HFFc6 (cell line): ENCODE measurements around the gene IKBKG. TPM values are rescaled to one million over a fixed set of nuclear protein-coding genes. Genes with fewer than 3 reads are reported as not detected.

Source experiments
- DNase-seq: peaks from one replicate; pipeline ENCODE4 v3.0.0-alpha.2; 2018
- H3K27ac Mint-ChIP-seq: 2 replicates; pipeline ENCODE4 v1.8.0; 2020; ENCODE audit warnings: mild to moderate bottlenecking, mixed read lengths
- H3K27me3 Mint-ChIP-seq: 2 replicates; pipeline ENCODE4 v1.8.0; 2021; ENCODE audit warnings: mild to moderate bottlenecking, moderate library complexity, mixed read lengths; ENCODE audit not compliant: insufficient read depth
- H3K36me3 Mint-ChIP-seq: 2 replicates; pipeline ENCODE4 v1.8.0; 2021; ENCODE audit warnings: low read depth, mixed read lengths
- H3K4me1 Mint-ChIP-seq: 2 replicates; pipeline ENCODE4 v1.8.0; 2020; ENCODE audit warnings: low read depth, mixed read lengths
- H3K4me3 Mint-ChIP-seq: 2 replicates; pipeline ENCODE4 v1.8.0; 2020; ENCODE audit warnings: mild to moderate bottlenecking, moderate library complexity, mixed read lengths
- H3K9me3 Mint-ChIP-seq: 2 replicates; pipeline ENCODE4 v1.8.0; 2020; ENCODE audit warnings: mild to moderate bottlenecking, mixed read lengths
- CTCF ChIP-seq: fragments of 200-600 bp; sonication (generic); IDR thresholded peaks from 2 replicates; pipeline ENCODE4 v1.5.0; 2021; ENCODE audit warnings: antibody characterized with exemption, mild to moderate bottlenecking
- total RNA-seq, 6 experiments: library from RNA; stranded (reverse); fragmentation: NEBNext Ultra II Directional; extraction: Animal tissue kit (Norgen Biotek cat#: 25700); gene quantifications; 2 replicates in 1 of 6; 3 replicates in 5 of 6; pipeline ENCODE4 v1.2.3, GENCODE V29; 2021

Gene IKBKG
- total RNA-seq, 6 experiments from 2014 or later: 32.5 to 38.9 (median 37.5) TPM

- Mint-ChIP-seq H3K27me3 (peaks cover 3% of the 10 kb centered on the region; the same call in 1 of the 2 replicates), H3K9me3 (no peaks in the 10 kb centered on the region), H3K36me3 (no peaks in the 10 kb centered on the region), H3K4me3 (no peak overlapping the region), H3K27ac (no peak overlapping the region; the same call in 1 of the 2 replicates), H3K4me1 (peaks cover 17% of the 10 kb centered on the region)
- TF ChIP-seq CTCF: no peak
- DNase-seq: no peak
These were observed 17.1 kb upstream of the IKBKG start for GRCh38 chrX:154530286-154530685.

- no peak overlapping the region for H3K27ac Mint-ChIP-seq
- no peaks in the 10 kb centered on the region for H3K9me3 Mint-ChIP-seq
- H3K4me3 Mint-ChIP-seq: no peak overlapping the region
- no peaks in the 10 kb centered on the region for H3K36me3 Mint-ChIP-seq
- TF ChIP-seq CTCF: no peak
- DNase-seq: no peak
- peaks cover 3% of the 10 kb centered on the region for H3K27me3 Mint-ChIP-seq
- H3K4me1 Mint-ChIP-seq: peaks cover 11% of the 10 kb centered on the region
These were observed 15.8 kb upstream of the IKBKG start for GRCh38 chrX:154531626-154532025.

GRCh38 chrX:154532690-154533089 lies 14.7 kb upstream of the IKBKG start:
- no peak for TF ChIP-seq CTCF

GRCh38 chrX:154534526-154535322 lies 12.7 kb upstream of the IKBKG start:
- peak; percentile 93 for TF ChIP-seq CTCF
- DNase-seq: peak; percentile 67
- Mint-ChIP-seq H3K4me1 (peaks cover 4% of the 10 kb centered on the region; the same call in 1 of the 2 replicates), H3K9me3 (no peaks in the 10 kb centered on the region), H3K27me3 (peaks cover 3% of the 10 kb centered on the region), H3K27ac (no peak overlapping the region; the same call in 1 of the 2 replicates), H3K36me3 (peaks cover 5% of the 10 kb centered on the region; the same call in 1 of the 2 replicates), H3K4me3 (no peak overlapping the region)

More at GRCh38 chrX:154532690-154533089, 14.7 kb upstream of the IKBKG start:
- H3K36me3 Mint-ChIP-seq: no peaks in the 10 kb centered on the region
- no peaks in the 10 kb centered on the region for H3K9me3 Mint-ChIP-seq
- H3K27me3 Mint-ChIP-seq: peaks cover 3% of the 10 kb centered on the region
- peaks cover under 1% of the 10 kb centered on the region; the same call in 1 of the 2 replicates for H3K4me1 Mint-ChIP-seq
- no peak overlapping the region for H3K4me3 Mint-ChIP-seq
- DNase-seq: no peak
- H3K27ac Mint-ChIP-seq: no peak overlapping the region

- TF ChIP-seq CTCF: no peak
- Mint-ChIP-seq H3K4me3 (no peak overlapping the region), H3K9me3 (no peaks in the 10 kb centered on the region), H3K4me1 (peaks cover 8% of the 10 kb centered on the region), H3K36me3 (peaks cover 5% of the 10 kb centered on the region; the same call in 1 of the 2 replicates), H3K27ac (no peak overlapping the region), H3K27me3 (no peaks in the 10 kb centered on the region; the same call in 1 of the 2 replicates)
- no peak for DNase-seq
These were observed 11.5 kb upstream of the IKBKG start for GRCh38 chrX:154535892-154536291.
